ENCODE data around the gene ZDHHC3. TPM values are rescaled to one million over a fixed set of nuclear protein-coding genes. Genes with fewer than 3 reads are reported as not detected.

ZDHHC3 gene, protein sequence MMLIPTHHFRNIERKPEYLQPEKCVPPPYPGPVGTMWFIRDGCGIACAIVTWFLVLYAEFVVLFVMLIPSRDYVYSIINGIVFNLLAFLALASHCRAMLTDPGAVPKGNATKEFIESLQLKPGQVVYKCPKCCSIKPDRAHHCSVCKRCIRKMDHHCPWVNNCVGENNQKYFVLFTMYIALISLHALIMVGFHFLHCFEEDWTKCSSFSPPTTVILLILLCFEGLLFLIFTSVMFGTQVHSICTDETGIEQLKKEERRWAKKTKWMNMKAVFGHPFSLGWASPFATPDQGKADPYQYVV
- total RNA-seq (10 to 100 TPM; 28.6 to 63.1 (median 46.2) TPM), polyA plus RNA-seq (10 to 100 TPM; 30.6 to 81.2 TPM)
- long read RNA-seq, donor 1, transcript ZDHHC3-205 (7 exons, 2,687 nt) = major isoform, 43 of 65 reads
- long read RNA-seq, donor 1, partial matches to known transcripts = 7 of 65 reads
- long read RNA-seq, donor 1, other reads (novel, unspliced or antisense) = 11 of 65 reads
- long read RNA-seq, donor 2, transcript ZDHHC3-205 (7 exons, 2,687 nt) = major isoform, 13 of 16 reads
- long read RNA-seq, donor 2, partial matches to known transcripts = 0 of 16 reads
- long read RNA-seq, donor 2, other reads (novel, unspliced or antisense) = 0 of 16 reads
- long read RNA-seq, donor 3, transcript ZDHHC3-205 (7 exons, 2,687 nt) = major isoform, 44 of 64 reads
- long read RNA-seq, donor 3, partial matches to known transcripts = 5 of 64 reads
- long read RNA-seq, donor 3, other reads (novel, unspliced or antisense) = 13 of 64 reads

DNA sequence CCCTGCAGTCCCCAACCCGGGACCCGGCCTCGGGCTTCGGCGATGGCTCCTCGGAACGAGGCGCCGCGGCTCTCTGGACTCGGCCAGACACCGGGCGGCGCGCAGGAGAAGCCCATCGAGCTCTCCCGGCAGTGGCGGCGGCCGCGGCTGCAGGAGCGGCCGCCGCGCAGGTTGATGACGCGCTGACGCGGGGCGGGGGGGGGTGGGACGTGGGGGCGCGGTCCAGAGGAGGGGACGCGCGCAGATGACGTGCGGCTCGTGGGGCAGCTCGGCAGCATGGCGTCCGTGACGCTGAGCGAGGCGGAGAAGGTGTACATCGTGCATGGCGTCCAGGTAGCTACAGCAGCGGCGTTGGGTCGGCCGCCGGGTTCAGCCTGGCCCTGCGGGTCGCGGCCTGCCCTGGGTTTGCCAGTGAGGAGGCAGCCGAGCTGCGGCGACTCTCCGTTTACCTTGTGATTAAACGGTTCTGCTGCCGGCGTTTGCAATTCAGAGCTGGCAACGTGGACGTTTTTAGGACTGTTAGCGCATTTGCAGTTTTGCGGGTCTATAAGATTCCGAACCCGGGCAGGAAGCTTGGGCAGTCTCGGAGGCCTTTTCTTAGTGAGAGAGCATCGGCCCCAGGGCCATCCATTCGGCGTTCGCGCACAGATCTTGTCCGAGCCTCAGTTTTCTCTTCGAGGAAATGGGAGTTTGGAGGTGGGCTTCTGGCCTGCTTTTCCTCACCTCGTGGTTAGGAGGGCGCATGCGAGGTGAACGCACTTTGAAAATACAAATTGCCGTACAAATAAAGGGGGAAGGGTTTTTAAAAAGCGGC, at the start of gene ZDHHC3, which contains the start of gene EXOSC7:
Gene ZDHHC3 (minus strand): TSS at position 173 of the 814 bp plus-strand sequence. CDS start 16,738 bp downstream, outside the sequence.
Gene EXOSC7 (plus strand): TSS at position 243 of the 814 bp plus-strand sequence. CDS start 34 bp downstream, at position 277.
- H3K9me3 ChIP-seq = no peaks in the 10 kb centered on the region
- H3K27me3 ChIP-seq = no peaks in the 10 kb centered on the region
- TF ChIP-seq POLR2A (IDR thresholded peaks at IDR 0.05) = peak; percentile 56
- TF ChIP-seq, protein P1, sequence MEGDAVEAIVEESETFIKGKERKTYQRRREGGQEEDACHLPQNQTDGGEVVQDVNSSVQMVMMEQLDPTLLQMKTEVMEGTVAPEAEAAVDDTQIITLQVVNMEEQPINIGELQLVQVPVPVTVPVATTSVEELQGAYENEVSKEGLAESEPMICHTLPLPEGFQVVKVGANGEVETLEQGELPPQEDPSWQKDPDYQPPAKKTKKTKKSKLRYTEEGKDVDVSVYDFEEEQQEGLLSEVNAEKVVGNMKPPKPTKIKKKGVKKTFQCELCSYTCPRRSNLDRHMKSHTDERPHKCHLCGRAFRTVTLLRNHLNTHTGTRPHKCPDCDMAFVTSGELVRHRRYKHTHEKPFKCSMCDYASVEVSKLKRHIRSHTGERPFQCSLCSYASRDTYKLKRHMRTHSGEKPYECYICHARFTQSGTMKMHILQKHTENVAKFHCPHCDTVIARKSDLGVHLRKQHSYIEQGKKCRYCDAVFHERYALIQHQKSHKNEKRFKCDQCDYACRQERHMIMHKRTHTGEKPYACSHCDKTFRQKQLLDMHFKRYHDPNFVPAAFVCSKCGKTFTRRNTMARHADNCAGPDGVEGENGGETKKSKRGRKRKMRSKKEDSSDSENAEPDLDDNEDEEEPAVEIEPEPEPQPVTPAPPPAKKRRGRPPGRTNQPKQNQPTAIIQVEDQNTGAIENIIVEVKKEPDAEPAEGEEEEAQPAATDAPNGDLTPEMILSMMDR (IDR thresholded peaks at IDR 0.05) = no peak
- H3K4me1 ChIP-seq (ENCODE audit: insufficient read depth) = peaks cover 14% of the 10 kb centered on the region
- intact Hi-C loops (cut with DNase I) = no loop called here
- peak; percentile 81 to 91 (median 87) for DNase-seq
- WGBS, 3 donors = 0 to 1% (median 0%) methylated on average over 59 to 82 of the region's 82 CpGs
- H3K36me3 ChIP-seq = no peaks in the 10 kb centered on the region
- H3K4me3 ChIP-seq = peak within 1 kb of the TSS; percentile 98
- H3K27ac ChIP-seq = peak within 1 kb of the TSS; percentile 15 to 60

DNA sequence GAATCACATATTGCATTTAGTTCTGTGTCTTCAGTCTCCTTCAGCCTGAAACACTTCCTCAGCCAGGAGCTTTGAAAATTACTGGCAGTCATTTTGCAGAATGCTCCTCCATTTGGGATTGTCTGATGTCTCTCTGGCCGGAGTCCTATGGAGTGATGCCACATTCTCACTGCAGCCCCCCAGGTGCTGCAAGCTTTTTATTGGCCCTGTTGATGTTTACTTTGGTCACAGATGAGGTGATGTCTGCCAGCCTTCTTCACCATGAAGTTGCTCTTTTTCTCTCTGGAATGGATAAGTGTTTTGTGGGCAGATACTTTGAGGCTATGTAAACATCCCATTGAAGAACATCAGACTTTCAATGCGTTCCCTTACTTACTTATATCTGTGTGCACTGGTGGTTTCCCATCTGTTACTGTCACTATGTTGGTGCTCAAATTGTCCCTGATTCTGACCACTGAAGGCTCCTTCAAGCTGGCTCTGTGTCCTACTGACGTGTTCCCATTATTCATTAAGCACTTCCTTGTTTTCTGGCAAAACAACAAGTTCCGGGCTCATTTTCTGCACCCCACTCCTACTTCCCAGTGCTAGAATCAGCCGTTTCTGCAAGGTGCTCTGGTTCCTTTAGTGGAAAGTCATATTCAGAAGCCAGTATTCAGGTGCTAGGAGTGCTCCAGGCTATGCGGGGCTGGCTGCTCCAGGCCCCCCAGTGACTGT, 48.7 kb upstream of the ZDHHC3 start:
- Histone ChIP-seq H3K27me3 (no peaks in the 10 kb centered on the region), H3K36me3 (no peaks in the 10 kb centered on the region), H3K4me3 (no peak overlapping the region), H3K9me3 (no peaks in the 10 kb centered on the region), H3K4me1 (ENCODE audit: insufficient read depth) (peaks cover 22% of the 10 kb centered on the region), H3K27ac (no peak overlapping the region)
- intact Hi-C loops (cut with DNase I) = no loop called here
- DNase-seq = no peak
- 55 to 70% (median 62%) methylated on average over 6 of the region's 6 CpGs for WGBS, 3 donors
- TF ChIP-seq, protein P1 (IDR thresholded peaks at IDR 0.05) = no peak
- TF ChIP-seq EP300 (IDR thresholded peaks at IDR 0.05) (no peak), POLR2A (IDR thresholded peaks at IDR 0.05) (no peak)

DNA sequence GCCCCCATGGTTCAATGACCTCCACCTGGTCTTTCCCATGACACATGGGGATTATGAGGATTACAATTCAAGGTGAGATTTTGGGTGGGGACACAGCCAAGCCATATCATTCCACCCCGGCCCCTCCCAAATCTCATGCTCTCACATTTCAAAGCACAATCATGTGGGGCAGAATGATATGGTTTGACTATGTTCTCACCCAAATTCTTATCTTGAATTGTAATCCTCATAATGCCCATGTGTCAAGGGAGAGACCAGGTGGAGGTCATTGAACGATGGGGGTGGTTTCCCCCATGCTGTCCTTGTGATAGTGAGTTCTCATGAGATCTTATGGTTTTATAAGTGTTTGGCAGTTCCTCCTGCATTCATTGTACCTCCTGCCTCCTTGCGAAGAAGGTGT, 47.7 kb upstream of the ZDHHC3 start:
- no peak for TF ChIP-seq EP300 (IDR thresholded peaks at IDR 0.05)
- TF ChIP-seq, protein P1 (IDR thresholded peaks at IDR 0.05) = no peak
- TF ChIP-seq POLR2A (IDR thresholded peaks at IDR 0.05) = no peak
- H3K27me3 ChIP-seq = no peaks in the 10 kb centered on the region
- no peak overlapping the region for H3K4me3 ChIP-seq
- H3K27ac ChIP-seq = no peak overlapping the region
- 79 to 82% (median 80%) methylated on average over 3 of the region's 3 CpGs for WGBS, 3 donors
- intact Hi-C loops (cut with DNase I) = no loop called here
- no peaks in the 10 kb centered on the region for H3K9me3 ChIP-seq
- peaks cover 25% of the 10 kb centered on the region for H3K4me1 ChIP-seq (ENCODE audit: insufficient read depth)
- no peaks in the 10 kb centered on the region for H3K36me3 ChIP-seq
- no peak for DNase-seq
